Measurements from ENCODE around the gene ZNF773.

- TF ChIP-seq CTCF (IDR thresholded peaks at IDR 0.05) (no peak), POLR2AphosphoS5 (IDR thresholded peaks at IDR 0.05) (no peak), POLR2A (IDR thresholded peaks at IDR 0.05; ENCODE audit: low read depth) (no peak), EP300 (IDR thresholded peaks at IDR 0.05) (no peak)
Observed at GRCh38 chr19:57552432-57552831, 52.7 kb downstream of the ZNF773 start.
